HG03159 (cell line): ENCODE measurements around the gene CASZ1.

Source experiments
- ATAC-seq: cut with Tn5 transposase; IDR thresholded peaks from one replicate; pipeline ENCODE4 v1.9.1; 2021; ENCODE audit warnings: mild to moderate bottlenecking, moderate library complexity; ENCODE audit not compliant: unreplicated experiment

CASZ1 gene

DNA sequence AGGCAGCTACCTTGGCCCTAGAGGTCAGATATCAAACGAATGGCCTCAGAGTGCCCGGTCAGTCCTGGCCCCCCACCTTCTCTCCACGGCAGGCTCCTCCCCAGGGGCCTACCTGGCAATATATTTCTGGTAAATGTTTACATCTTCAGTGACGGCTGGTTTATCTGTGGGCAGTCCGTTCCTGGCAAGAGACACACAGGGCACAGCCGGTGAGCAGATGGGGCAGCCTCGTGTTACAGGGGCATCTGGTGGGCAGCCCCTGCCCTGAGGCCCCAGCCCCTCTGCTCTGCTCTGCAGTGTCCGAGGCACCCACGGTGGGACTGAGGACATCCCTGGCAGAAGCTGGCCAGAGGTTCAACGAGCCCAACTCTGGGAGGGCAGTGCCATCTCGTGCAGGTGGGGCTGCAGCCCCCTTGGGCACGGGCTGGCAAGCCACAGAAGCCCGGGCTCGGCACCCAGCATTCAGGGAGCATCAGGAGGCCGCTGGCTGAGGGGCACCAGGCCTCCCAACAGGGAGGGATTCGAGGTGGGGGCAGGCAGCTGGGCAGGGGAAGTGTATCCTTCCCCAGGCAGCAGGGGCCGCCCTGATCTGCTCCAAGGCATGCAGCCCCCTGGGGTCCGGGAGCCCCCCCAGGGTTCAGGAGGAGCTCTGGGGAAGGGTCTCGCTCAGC, 137.9 kb downstream of the CASZ1 start:
- no peak for ATAC-seq

DNA sequence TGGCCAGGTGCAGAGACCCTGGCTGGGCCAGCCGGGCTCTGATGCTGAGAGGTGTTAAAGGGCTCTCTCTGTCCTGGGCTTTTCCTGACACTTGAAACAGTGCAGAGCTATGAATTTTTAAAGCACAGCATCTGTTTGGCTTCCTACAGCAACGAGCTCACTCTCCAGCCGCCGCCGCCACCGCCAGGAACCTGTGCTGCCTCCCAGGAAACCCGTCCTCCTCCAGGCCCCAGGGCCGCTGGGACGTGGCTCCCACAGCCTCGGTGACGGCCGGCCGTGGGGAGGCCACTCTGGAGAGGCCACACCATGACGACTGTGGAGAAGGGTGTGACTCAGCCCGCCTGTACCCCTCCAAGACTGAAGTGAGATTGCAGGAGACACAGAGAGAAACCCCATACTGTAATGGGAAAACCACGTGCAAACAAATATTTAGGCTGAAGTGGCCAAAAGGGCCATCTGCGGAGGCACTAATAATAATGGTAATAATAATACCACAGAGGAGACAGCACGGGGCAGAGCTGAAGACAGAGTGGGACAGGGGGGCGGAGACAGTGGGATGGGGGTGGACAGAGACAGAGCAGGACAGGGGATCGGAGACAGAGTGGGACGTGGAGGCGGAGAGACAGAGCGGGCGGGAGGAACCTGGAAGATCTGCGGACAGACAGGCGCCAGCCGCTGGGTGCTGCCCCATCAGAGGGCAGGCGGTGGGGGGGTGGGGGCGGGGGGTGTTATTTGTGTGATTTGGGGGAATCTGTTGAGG, 139.2 kb downstream of the CASZ1 start:
- ATAC-seq, result no peak

- ATAC-seq, result no peak
Observed at GRCh38 chr1:10656431-10656830, 140.0 kb downstream of the CASZ1 start.

- ATAC-seq, result no peak
Observed at GRCh38 chr1:10655002-10655401, 141.4 kb downstream of the CASZ1 start.

- ATAC-seq, result no peak
Observed at GRCh38 chr1:10653370-10654125, 142.9 kb downstream of the CASZ1 start.

GRCh38 chr1:10652626-10653025, 143.8 kb downstream of the CASZ1 start:
- ATAC-seq, result no peak

GRCh38 chr1:10651793-10652192, 144.7 kb downstream of the CASZ1 start:
- no peak for ATAC-seq

DNA sequence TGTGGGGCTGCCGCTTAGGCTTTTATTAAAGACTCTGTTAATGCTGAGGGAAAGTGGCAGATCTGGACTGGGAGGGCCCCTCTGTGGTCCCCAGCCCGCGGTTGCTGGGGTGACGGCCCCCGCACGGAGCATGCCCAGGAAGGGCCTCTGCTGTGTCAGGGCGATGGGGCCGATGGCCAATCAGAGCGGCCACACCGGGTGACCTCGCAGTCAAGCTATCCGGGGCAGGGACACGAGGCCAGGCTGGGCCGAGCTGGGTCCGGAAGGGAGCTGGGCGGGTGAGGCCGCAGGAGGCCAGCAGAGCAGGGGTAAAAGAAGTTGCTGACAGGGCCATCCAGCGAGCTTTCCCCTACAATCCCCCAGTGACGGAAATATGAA, 145.1 kb downstream of the CASZ1 start:
- ATAC-seq, result no peak

DNA sequence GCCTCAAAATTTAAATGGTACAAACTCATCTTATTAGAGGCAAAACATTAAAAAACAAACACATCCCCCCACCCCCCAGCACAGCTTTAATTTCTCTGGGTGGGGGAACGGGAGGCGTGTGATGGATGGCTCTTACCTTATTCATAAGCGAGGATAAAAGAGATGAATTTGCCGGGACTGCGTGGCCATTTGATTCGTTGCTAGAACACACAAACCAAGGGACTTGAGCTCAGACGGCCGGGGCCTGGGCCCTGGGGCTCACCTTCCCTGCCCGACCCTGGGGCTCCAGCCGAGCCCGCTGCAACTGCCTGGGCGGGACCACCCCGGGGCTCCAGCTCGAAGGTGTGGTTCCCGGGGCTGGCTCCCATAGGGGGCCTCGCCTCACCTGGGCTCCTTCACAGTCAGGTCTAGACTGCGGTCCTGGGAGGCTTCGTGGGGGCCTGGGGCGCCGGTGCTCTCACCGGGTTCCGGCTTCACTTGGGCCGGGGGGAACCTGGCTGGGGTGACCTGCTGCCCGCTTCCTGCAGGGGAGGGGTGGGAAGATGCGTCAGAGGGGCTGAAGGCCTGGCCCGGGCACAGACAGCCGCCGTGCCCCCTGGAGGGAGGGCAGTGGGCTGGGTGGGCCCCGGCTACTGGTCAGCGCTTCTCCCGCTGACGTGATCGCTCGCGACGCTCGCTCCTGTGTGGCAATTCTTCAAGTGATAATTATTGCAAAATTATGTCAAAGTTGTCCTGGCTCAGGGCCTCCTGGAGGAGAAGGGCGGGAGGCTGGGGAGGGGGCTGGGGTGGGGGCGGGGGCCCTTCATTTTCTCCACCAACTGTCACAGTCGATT, 145.7 kb downstream of the CASZ1 start:
- no peak for ATAC-seq

GRCh38 chr1:10649517-10650201, 146.8 kb downstream of the CASZ1 start:
- ATAC-seq, result no peak

- ATAC-seq, result no peak
Observed at GRCh38 chr1:10648689-10649516, 147.5 kb downstream of the CASZ1 start.

GRCh38 chr1:10647414-10648170, 148.9 kb downstream of the CASZ1 start:
- no peak for ATAC-seq

DNA sequence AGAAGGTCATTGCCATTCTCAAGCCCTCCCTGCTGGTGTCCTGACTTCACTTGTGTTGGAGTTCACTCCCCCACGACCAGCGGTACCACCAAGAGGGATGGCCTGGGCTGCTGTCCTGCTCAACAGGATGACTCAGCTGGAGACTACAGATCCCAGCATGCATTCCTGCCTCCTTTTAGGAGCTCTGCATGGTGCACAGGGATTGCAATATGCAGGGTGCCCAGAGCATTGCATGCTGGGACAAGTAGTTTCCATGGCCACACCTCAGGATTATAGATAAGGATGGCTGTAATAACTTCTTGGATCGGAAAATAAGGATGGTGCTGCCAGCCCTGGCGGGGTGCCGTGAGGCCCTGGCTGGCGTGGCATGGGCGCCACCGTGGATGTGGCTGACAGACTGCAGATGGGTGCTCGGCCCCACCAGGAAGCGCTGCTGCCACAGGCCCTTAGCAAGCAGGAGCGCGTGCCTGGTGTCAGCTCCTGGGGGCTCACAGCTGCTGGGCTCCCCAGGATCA, 150.0 kb downstream of the CASZ1 start:
- no peak for ATAC-seq

DNA sequence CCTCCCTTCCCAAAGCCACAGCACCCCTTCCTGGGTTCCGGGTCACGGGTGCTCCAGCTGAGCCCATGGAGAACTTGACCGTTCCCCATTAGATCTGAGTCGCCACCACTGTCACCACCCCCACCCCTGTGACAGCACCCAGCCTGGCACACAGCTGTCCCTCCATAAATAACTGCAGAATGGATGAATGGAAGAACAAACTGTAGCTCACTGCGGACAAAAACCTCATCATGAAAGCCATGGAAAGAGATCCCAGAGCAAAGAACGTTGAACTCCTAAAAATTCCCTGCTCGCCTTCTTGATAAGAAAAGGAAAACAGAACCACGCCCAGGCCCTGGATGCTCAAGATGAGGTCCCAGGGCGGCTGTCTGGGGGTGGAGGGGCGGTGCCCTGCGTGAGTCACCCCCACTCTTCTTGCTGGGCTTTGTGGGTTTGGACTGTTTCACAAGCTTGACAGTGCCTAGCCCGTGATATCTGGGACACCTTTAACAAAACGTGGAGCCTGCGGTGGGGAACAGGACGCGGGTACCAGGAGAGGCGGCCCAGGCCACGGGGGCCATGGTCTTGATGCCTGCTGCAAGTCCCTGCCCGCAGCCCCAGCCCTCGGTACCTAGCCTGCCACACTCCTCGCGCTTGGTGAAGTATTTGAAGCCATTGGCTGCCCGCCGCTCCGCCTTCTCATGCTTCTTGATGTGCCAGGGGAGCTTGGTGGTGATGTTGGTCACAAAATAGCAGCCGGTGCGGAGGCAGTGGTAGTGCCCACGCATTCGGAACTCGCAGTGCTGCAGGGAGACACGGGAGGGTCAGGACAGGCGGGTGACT, 151.9 kb downstream of the CASZ1 start:
- no peak for ATAC-seq

DNA sequence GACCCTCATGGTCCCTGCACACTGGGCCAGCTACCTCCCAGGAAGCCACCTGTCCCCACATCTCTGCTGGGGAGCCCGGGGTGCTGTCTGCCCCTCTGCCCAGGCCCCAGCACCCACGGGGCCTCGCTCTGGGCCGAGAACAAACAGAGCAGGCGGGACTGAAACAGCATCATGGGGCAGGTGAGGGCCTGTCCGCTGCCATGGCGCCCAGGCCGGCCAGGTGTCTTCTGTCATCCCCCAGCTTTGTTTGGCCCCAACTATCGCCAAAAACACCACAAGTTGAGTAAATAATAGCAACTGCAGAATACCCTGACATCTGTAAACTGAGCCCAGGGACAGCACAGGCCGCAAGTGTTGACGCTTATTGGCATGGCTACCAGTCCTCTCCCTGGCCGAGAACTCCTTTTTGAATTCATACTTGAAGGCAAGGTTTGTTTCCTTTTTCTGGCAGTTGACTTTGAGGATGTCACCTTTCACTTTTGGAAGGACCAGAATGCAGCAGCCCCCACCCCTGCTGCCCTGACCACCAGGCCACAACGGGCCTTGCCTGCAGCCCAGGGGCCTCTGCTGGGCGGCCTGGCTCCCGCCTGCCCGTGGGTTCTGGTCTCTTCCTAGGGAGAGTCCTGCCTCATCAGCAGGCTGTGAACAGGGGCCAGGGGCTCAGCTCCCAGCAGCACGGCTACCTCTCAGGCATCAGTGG, 152.7 kb downstream of the CASZ1 start:
- no peak for ATAC-seq

GRCh38 chr1:10642403-10643080, 153.9 kb downstream of the CASZ1 start:
- ATAC-seq, result no peak

DNA sequence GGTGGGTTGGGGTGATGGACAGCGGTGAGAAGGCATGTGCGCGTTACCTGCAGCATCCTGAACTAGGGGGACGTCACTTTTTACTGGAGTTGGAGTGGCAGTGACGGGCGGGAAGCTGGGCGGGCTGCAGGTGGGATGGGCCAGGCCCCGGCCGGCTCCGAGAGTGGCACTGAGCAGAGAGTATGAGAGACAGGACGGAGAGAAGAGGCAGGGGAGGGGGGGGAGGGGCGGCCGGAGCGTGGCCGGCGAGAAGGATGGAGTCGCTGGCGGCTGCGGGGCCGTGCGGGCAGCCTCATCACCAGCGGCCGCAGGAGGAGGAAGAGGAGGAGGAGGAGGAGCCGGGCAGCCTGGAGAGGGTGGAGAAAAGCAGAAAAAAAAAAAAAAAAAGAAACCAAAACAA, 154.5 kb downstream of the CASZ1 start:
- no peak for ATAC-seq
